Measurements from ENCODE around the gene CCDC150.
"Not testable (repeated sequence)": the region's sequence is repeated elsewhere in the genome, so short reads cannot be mapped to it uniquely, and the experiment has no call there.

CCDC150 gene

GRCh38 chr2:196725882-196726281 is 86.4 kb downstream of the CCDC150 start:
- H3K4me3 ChIP-seq (ENCODE audit: low read depth, low read length), result no peak overlapping the region
- DNase-seq (ENCODE audit: low read depth), result no peak
- TF ChIP-seq MYC (IDR thresholded peaks at IDR 0.05; ENCODE audit: low read depth, low read length), result no peak

- no peak for DNase-seq (ENCODE audit: low read depth)
- TF ChIP-seq MYC (IDR thresholded peaks at IDR 0.05; ENCODE audit: low read depth, low read length) (no peak), CTCF (IDR thresholded peaks at IDR 0.05; ENCODE audit: low read depth, low read length) (no peak), POLR2A (IDR thresholded peaks at IDR 0.05; ENCODE audit: extremely low read depth, insufficient read length) (no peak)
- TF ChIP-seq, protein P1, sequence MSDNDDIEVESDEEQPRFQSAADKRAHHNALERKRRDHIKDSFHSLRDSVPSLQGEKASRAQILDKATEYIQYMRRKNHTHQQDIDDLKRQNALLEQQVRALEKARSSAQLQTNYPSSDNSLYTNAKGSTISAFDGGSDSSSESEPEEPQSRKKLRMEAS (IDR thresholded peaks at IDR 0.05; ENCODE audit: low read depth, low read length), result no peak
- H3K4me3 ChIP-seq (ENCODE audit: low read depth, low read length), result no peak overlapping the region
Measured at GRCh38 chr2:196729418-196729817, 89.9 kb downstream of the CCDC150 start.

GRCh38 chr2:196736646-196737045 is 97.1 kb downstream of the CCDC150 start:
- not testable (repeated sequence) for DNase-seq (ENCODE audit: low read depth); H3K4me3 ChIP-seq (ENCODE audit: low read depth, low read length)

GRCh38 chr2:196737046-196737445 is 97.5 kb downstream of the CCDC150 start:
- no peak overlapping the region for H3K4me3 ChIP-seq (ENCODE audit: low read depth, low read length)
- TF ChIP-seq, protein P1 (IDR thresholded peaks at IDR 0.05; ENCODE audit: low read depth, low read length), result no peak
- TF ChIP-seq MYC (IDR thresholded peaks at IDR 0.05; ENCODE audit: low read depth, low read length) (no peak), POLR2A (IDR thresholded peaks at IDR 0.05; ENCODE audit: extremely low read depth, insufficient read length) (no peak), CTCF (IDR thresholded peaks at IDR 0.05; ENCODE audit: low read depth, low read length) (no peak)
- DNase-seq (ENCODE audit: low read depth), result no peak

- no peak for TF ChIP-seq MYC (IDR thresholded peaks at IDR 0.05; ENCODE audit: low read depth, low read length)
- TF ChIP-seq, protein P1 (IDR thresholded peaks at IDR 0.05; ENCODE audit: low read depth, low read length), result no peak
- no peak for TF ChIP-seq CTCF (IDR thresholded peaks at IDR 0.05; ENCODE audit: low read depth, low read length)
- no peak overlapping the region for H3K4me3 ChIP-seq (ENCODE audit: low read depth, low read length)
- DNase-seq (ENCODE audit: low read depth), result no peak
Measured at GRCh38 chr2:196739031-196739430, 99.5 kb downstream of the CCDC150 start.

GRCh38 chr2:196742216-196742615 is 102.7 kb downstream of the CCDC150 start:
- TF ChIP-seq CTCF (IDR thresholded peaks at IDR 0.05; ENCODE audit: low read depth, low read length) (no peak), MYC (IDR thresholded peaks at IDR 0.05; ENCODE audit: low read depth, low read length) (no peak), POLR2A (IDR thresholded peaks at IDR 0.05; ENCODE audit: extremely low read depth, insufficient read length) (no peak)
- TF ChIP-seq, protein P1 (IDR thresholded peaks at IDR 0.05; ENCODE audit: low read depth, low read length), result no peak
- no peak overlapping the region for H3K4me3 ChIP-seq (ENCODE audit: low read depth, low read length)
- no peak for DNase-seq (ENCODE audit: low read depth)

- no peak for DNase-seq (ENCODE audit: low read depth)
Measured at GRCh38 chr2:196742685-196743084, 103.2 kb downstream of the CCDC150 start.

More at GRCh38 chr2:196742685-196743084, 103.2 kb downstream of the CCDC150 start:
- TF ChIP-seq, protein P1 (IDR thresholded peaks at IDR 0.05; ENCODE audit: low read depth, low read length), result no peak
- TF ChIP-seq CTCF (IDR thresholded peaks at IDR 0.05; ENCODE audit: low read depth, low read length), result no peak
- no peak for TF ChIP-seq MYC (IDR thresholded peaks at IDR 0.05; ENCODE audit: low read depth, low read length)
- TF ChIP-seq POLR2A (IDR thresholded peaks at IDR 0.05; ENCODE audit: extremely low read depth, insufficient read length), result no peak
- H3K4me3 ChIP-seq (ENCODE audit: low read depth, low read length), result no peak overlapping the region
